GM19240 (cell line): Measurements from ENCODE around the gene RNF19B.
A peak's percentile ranks its signal among the peaks of the same experiment; 100 is the strongest.
"Not testable (repeated sequence)": the region's sequence is repeated elsewhere in the genome, so short reads cannot be mapped to it uniquely, and the experiment has no call there.

Experiments used
- DNase-seq: peaks from one replicate; pipeline ENCODE4 v3.0.0; 2011; ENCODE audit warnings: low spot score; ENCODE audit not compliant: insufficient read length

The RNF19B gene

GRCh38 chr1:32992489-32993323 is 28.1 kb upstream of the RNF19B start:
- DNase-seq: peak; percentile 61

DNA sequence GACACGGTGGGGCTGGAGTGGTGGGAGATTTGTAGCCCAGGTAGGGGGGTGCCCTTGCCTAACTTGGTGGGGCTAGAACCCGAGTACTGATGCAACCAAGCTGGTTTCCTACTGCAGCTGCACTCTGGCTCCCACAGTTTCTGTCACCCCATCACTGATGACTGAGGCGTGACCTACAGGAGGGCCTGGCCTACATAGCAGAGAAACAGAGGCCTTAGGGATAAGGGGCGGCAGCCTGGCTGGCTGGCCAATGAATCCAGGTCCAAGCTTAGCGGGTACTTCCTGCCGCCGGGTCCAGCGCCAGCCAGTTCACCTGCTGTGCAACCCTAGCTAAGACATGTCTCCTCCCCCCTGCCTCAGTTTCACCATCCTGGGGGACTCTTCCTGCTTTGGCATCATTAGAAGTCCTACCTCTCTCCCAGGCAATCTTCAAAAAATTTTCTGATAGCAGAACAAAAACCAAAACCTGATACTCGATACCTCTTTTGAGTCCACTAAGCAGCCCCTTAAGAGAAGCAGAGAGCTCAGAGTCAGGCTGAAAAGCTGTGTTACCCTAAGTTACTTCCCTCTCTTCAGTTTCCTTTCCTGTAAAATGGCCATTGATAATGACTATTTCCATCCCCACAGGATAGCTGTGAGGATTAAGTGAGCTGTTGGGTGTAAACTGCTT is 27.3 kb upstream of the RNF19B start:
- no peak for DNase-seq

GRCh38 chr1:32991386-32991785 is 26.8 kb upstream of the RNF19B start:
- DNase-seq: no peak

DNA sequence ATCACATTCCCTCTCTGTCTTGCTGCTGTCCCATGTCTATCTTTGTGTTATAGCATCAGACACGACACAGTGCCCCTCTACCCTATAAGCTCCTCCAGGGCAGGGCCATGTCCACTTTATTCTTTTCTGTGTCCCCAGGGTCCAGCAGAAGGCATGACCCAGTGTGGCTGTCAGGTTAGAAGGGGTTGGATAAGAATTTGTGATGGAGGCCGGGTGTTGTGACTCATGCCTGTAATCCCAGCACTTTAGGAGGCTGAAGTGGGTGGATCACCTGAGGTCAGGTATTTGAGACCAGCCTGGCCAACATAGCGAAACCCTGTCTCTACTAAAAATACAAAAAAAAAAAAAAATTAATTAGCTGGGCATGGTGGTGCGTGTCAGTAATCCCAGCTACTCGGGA is 26.3 kb upstream of the RNF19B start:
- no peak for DNase-seq

DNA sequence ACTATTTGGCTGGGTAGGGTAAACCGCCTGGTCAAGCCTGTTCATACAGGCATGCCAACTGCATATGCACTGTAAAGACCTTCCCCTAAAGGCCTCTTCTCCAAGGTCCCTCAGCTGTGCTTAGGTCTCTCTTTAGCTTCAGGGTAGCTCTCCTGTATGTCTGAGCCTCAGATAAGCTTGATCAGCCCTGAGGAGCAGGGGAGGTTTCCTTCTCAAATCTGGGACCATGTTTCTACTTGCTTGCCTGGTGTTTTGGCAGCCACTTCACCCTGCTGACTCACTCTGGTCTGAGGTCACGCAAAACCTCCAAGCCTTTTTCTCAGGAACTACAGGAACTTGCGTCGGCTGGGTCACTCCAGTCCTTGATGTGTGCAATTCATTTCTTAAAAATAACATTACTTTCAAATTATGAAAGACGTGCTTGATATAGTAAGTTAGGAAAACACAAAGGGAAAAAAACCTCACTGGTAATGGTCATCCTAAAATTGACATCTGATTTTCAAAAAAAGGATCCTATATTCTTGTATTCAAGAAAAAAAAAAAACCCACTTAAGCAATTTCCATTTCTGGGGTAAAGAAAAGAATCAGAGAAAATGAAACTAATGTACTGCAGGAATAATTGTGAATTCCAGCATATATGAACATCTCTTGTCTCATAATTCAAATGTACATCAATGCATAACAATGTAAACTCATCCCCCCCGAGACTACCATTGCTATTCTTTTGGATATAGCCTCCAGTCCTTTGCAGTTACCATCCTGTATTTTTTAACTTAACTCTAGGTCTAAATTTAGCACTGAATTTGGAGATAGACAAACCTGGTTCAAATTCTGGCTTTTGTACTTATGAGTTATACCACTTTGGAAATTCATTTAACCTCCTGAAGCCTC is 24.8 kb upstream of the RNF19B start:
- DNase-seq: no peak

DNA sequence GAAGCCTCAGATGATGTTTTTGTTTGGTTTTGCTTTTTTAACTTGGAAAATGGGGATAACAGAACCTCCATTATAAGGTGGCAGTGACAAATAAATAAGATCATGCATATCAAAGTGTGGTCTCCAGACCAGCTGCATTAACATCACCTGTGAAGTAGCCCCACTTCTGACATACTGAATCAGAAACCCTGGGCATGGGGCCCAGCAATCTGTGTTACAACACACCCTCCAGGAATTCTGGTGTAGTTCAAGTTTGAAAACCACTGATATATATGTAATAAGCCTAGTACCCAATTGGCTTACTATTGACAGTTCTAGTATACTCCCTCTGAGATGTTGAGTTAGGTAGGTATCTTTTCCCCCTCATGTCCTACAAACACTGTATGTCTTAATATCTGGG is 24.1 kb upstream of the RNF19B start:
- no peak for DNase-seq

GRCh38 chr1:32985226-32985625 is 20.6 kb upstream of the RNF19B start:
- no peak for DNase-seq

DNA sequence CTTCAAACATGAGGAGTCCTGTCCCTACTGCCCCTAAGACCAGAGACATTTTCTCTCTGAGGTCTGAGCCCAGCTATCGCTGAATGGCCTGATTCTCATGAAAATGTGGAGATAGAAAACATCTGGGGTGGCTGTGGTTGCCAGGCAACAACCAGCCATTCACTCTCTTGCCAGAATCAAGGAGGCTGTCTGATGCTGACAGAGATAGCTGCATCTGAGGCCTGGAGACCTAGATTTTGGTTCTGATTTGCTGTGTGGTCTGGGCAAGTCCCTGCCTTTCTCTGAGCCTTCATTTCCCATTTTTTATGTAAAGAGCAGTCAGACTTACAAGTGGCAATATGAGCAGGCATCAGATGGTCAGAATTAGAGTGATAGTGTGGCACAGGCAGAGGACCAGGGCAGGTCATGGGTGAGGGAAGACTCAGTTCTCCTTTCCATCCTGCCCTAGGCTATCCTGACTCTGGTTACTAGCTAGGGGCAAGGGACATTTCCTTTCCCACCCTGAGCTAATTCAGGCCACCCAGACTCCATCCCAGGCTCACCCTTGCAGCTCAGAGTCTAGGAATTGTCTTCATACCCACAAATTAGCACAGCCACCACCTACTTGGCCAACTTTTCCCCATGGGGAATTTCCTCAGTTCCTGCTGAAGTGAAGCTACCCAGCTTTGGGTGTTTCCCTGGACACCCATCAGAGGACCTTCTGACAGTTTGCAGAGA is 20.0 kb upstream of the RNF19B start:
- DNase-seq: no peak

DNA sequence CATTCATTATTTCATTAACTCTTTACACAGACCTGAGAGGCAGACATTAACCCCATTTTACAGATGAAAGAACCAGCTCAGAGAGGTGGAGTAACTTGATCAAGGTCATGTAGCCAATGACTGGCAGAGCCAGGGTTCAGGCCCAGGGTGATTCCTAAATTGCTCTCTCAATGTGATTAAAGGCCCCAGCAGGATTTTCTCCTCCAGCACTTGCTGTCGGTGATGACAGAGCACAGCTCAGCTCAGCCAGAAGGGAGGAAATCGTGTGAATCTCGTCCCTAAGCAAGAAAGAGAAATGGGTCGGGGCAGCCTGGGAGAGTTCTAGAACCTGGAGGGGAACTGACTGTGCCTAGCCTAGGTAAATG is 19.5 kb upstream of the RNF19B start:
- no peak for DNase-seq

DNA sequence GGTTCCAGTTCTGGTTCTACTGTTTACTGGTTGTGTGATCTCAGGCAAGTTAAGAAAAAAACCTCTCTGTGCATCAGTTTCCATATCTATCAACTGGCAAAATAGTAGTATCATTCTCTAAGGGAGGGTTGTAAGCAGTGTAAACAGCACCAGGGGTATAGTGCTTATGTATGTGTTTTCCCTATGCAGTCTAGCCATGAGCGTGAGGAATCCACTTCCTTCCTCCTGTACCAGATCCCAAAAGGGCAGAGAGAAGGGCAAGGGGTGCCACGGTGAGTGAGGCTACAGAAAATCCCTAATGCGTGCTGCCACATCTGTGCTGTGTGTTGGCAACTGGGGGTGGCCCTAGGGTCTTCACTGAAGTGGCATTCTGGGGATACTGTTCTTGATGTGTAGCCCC is 18.4 kb upstream of the RNF19B start:
- no peak for DNase-seq

GRCh38 chr1:32981003-32981901 is 16.6 kb upstream of the RNF19B start:
- DNase-seq: peak; percentile 83

DNA sequence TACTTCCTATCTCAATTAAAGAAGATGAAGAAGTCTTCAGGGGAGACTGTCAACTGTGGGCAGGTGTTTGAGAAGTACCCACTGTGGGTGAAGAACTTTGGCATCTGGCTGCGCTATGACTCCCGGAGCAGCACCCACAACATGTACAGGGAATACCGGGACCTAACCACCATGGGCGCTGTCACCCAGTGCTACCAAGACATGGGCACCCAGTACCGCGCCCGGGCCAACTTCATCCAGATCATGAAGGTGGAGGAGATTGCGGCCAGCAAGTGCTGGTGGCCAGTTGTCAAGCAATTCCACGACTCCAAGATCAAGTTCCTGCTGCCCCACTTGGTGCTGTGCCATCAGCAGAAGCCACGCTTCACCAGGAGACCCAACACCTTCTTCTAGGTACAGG is 15.5 kb upstream of the RNF19B start:
- DNase-seq: no peak

DNA sequence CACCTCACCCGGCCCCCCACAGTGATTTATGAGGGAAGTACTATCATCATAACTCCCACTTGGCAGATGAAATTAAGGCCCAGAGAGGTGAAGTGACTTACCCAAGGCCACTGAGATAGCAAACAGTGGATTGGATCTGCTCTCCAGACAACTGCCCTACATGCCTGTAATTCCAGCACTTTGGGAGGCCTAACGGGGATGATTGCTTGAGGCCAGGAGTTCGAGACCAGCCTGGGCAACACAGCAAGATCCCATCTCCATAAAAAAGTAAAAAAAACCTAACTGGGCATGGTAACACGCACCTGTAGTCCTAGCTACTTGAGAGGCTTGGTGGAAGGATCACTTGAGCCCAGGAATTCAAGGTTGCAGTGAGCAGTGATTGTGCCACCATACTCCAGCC is 14.2 kb upstream of the RNF19B start:
- DNase-seq: no peak

DNA sequence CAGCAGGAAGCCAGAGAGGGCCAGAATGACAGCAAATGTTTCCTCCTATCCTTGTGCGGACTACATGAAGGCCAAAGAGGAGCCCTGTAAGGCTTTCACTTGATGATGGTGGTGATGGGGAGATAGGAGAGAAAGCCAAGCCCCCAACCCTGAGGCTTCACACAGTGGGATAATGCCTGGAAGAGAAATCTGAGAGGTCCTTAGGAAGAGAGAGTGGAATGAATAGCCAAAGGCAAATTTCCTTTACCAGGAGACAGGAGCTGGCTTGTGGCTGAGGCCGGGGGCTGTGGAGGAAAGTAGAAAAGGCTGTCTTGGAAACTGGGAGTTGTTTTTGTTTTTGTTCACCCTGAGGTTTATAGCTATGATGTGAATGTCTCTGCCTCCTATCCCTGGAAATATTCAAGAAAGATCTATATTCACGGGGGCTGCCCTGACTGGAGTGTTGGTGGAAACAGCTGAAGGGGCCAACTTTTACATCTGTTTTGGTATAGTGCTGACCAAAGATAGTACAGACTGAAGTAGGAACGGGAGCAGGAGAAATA is 13.0 kb upstream of the RNF19B start:
- DNase-seq: no peak

DNA sequence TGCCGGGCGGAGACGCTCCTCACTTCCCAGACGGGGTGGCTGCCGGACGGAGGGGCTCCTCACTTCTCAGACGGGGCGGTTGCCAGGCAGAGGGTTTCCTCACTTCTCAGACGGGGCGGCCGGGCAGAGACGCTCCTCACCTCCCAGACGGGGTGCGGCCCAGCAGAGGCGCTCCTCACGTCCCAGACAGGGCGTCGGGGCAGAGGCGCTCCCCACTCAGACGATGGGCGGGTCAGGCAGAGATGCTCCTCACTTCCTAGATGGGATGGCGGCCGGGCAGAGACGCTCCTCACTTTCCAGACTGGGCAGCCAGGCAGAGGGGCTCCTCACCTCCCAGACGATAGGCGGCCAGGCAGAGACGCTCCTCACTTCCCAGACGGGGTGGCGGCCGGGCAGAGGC is 10.4 kb upstream of the RNF19B start:
- not testable (repeated sequence) for DNase-seq

- DNase-seq: not testable (repeated sequence)
Observed at GRCh38 chr1:32973458-32973857, 8.8 kb upstream of the RNF19B start.

DNA sequence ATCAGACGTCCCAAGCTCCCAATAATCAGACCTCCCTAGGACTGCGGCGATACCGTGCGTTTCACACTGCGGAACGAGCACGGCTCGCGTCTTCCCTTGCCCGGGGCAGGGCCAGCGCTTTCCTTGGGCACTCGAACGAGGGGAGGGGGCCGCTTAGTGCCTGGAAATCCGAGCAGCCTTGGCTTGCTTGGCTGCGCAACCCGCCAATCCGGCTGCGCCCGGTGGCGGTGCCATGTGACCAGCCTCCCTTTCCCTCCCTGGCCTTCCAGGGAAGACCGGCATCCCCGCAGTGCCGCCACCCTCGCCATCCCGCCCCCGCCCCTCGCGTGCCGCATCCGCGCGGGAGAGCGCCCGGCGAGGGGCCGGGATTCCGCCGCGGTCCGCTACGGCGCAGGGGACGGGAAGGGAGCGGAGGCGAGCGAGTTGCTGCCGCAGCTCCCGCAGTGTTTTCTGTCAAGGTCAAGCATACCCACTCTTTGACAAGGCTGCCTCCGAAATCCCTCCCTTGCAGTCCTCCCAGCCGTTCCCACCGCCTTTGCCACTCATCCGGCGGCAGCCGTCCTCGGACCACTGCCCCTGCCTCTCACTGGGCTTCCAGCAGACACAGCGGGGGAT is 8.3 kb upstream of the RNF19B start:
- no peak for DNase-seq

GRCh38 chr1:32971576-32971975 is 7.0 kb upstream of the RNF19B start:
- DNase-seq: no peak

DNA sequence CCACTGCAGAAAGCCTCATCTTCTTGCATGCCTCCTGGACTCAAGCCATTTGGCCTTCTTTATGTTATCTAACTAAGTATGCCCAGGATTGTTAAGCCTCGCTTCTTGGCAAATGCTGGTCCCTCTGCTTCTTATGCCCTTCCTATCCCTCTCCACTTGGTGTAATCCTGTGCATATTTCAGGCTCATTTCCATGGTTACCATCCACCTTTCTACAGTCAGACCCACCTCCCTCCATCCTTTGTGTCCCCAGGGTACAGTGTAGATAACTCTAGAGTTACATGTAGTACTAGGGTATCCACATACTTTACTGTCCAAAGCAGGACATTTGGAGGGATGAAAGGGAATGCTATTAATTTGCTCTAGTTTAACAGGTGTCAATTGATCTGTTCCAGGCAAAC is 6.5 kb upstream of the RNF19B start:
- no peak for DNase-seq

DNA sequence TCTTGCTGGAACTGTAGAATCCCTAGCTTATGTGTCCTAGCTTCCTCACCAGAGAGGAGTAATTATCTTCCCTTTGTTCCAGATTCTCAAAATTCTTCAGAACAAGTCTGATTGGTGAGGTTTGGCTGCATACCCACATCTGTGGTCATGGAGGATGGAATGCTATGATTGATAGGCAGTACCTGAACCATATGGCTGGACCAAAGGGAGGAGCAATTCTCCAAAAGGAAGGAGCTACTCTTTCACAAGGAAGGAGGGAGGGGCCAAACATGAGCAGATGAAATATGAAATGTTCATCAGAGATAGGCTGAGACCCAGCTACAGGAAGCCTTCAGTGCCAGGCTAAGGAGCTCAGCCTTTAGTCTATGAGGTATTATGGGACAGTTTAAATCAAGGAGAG is 5.0 kb upstream of the RNF19B start:
- DNase-seq: no peak
